Measurements from ENCODE around the gene DOCK2.

The DOCK2 gene

DNA sequence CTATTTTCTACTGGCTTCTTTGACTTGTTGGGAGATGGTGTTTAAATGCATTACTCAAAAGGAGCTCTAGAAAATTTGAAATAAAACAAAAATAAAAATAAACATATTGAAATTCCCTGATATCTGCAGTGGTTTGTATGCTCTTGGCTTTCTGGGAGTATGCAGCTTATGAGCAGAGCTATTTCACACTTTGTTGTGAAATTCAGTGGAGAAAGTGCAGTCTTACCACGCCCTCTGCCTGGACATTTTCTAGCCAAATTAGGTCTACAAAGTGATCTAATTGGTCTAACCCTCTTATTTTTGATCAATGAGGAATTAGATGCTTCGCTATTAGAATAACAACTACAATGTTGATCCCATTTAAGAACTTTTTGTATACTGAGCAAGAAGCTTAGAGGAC, 276.4 kb downstream of the DOCK2 start:
- H3K27ac ChIP-seq: no peak overlapping the region
- TF ChIP-seq, protein P1, sequence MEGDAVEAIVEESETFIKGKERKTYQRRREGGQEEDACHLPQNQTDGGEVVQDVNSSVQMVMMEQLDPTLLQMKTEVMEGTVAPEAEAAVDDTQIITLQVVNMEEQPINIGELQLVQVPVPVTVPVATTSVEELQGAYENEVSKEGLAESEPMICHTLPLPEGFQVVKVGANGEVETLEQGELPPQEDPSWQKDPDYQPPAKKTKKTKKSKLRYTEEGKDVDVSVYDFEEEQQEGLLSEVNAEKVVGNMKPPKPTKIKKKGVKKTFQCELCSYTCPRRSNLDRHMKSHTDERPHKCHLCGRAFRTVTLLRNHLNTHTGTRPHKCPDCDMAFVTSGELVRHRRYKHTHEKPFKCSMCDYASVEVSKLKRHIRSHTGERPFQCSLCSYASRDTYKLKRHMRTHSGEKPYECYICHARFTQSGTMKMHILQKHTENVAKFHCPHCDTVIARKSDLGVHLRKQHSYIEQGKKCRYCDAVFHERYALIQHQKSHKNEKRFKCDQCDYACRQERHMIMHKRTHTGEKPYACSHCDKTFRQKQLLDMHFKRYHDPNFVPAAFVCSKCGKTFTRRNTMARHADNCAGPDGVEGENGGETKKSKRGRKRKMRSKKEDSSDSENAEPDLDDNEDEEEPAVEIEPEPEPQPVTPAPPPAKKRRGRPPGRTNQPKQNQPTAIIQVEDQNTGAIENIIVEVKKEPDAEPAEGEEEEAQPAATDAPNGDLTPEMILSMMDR (conservative IDR thresholded peaks at IDR 0.05): no peak
- TF ChIP-seq ZFX (IDR thresholded peaks at IDR 0.05): no peak

DNA sequence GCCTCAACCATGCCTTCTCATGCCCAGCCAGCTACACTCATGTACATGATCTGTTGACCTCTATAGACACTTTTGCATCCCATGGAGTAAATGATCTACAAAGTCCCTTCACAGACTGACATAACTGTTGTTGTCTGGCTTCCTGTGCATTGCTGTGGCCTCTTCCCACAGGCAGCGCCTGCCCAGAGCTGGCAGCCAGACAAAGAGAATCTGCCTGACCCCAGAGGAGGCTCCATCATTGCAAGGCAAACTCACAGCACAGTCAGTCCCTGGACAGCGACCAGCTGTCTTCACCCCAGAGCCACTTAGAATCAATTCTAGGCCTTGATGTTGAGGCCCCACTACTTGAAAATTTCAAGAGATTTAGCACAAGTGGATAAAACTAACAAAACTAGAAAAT, 277.7 kb downstream of the DOCK2 start:
- TF ChIP-seq, protein P1 (conservative IDR thresholded peaks at IDR 0.05): no peak
- H3K27ac ChIP-seq: no peak overlapping the region

DNA sequence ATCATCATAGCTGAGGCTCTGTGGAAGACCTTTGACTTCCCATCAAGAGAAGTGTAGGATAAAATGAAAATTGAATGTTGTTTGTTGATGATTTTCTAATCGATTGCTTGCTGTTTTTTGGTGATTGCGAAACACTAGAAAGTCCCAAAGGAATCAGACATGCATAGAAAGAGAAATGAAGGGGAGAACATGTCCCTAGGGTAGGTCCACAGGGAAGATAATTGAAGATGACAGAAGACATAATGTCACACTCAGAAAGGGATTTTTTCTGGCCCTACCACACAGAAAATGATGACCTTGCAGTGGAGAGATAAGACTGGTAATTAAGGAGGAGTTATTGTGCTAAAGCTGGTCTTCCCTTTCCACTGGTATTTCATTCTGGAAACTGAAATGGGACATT, 280.4 kb downstream of the DOCK2 start:
- no peak for TF ChIP-seq ZFX (IDR thresholded peaks at IDR 0.05)
- TF ChIP-seq, protein P1 (conservative IDR thresholded peaks at IDR 0.05): no peak
- no peak overlapping the region for H3K27ac ChIP-seq

DNA sequence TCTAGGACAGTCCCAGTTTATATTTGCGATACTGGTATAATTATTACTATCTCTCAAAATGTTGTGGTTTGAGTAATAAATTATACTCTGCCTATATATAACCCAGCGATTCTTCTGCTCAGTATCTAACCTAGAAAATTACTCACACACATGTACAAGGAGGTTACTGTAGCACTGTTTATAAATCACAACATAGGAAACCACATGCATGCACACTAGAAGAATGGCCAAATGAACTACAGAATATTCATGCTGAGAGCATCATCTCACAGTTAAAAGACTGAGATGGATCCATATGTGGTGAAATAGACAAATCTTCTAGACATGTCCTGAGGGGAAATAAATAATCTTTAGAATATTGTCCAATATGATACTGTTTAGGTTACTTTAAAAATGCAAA, 281.2 kb downstream of the DOCK2 start:
- no peak for TF ChIP-seq ZFX (IDR thresholded peaks at IDR 0.05)
- TF ChIP-seq, protein P1 (conservative IDR thresholded peaks at IDR 0.05): no peak
- no peak overlapping the region for H3K27ac ChIP-seq

DNA sequence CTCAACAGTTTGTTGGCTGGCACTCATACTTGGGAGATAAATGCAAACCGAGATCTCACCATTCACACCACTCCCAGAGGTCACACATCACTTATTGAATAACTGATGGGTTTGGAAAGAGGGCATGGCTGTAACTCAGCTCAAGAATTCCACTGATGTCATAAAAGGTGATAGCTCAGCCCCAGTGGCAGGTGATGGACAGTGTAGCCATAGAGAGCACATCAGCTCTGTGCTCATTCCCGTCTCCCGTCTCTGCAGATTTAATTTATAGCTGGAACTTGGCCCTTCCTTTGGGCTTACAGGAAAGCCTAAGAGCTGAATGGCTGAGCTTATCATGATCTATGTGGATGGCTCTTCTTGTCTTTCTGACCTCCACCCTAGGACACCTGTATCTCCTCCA, 283.4 kb downstream of the DOCK2 start:
- no peak overlapping the region for H3K27ac ChIP-seq
- TF ChIP-seq, protein P1 (conservative IDR thresholded peaks at IDR 0.05): no peak
- TF ChIP-seq ZFX (IDR thresholded peaks at IDR 0.05): no peak

DNA sequence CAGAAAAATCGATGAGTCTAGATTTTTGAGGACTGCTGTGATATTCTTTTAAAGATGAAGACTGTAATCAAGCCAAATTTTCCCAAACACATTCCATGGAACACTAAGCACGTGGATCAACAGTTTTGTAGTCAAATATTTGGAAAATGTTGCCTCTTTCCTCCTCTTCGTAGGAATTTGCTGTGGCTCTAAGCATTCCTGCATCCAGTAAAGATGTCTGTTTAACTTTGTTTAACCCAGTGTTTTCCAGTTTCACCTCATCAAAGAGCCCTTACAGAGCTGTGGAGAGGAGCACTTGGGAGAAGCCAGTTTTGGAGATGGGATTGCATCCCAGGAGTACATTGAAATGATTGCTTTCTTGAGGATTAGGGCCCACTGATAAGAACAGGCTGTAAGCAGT, 284.3 kb downstream of the DOCK2 start:
- H3K27ac ChIP-seq: peak overlapping the region; percentile 35; the same call in 1 of the 2 replicates
- TF ChIP-seq ZFX (IDR thresholded peaks at IDR 0.05): no peak
- TF ChIP-seq, protein P1 (conservative IDR thresholded peaks at IDR 0.05): no peak

DNA sequence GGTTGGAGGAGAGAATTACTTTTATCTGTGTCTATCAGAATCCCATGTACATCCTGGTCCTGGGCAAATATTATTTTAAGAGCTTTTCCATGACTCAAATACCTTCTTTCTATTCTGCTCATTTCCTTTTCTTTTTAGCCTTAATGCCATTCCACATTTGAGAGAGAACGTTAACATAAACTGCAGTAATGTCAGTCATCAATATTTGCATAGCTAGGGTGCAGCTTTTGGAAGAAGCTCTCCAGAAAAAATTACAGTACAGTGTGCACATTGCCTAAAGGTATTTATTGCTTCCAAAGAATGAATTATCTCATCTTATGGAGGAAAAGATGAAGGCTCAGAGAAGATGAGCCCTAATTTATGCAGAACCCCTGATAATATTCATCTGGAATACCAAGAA, 284.9 kb downstream of the DOCK2 start:
- TF ChIP-seq, protein P1 (conservative IDR thresholded peaks at IDR 0.05): no peak
- TF ChIP-seq ZFX (IDR thresholded peaks at IDR 0.05): no peak
- H3K27ac ChIP-seq: no peak overlapping the region
